ENCODE results near the gene PIM1.

Gene PIM1

GRCh38 chr6:37205997-37206340 lies 36.0 kb downstream of the PIM1 start:
- Histone ChIP-seq H3K36me3 (ENCODE audit: insufficient read depth, low read length) (no peaks in the 10 kb centered on the region), H3K4me3 (ENCODE audit: low read length) (no peak overlapping the region), H3K4me2 (ENCODE audit: low read length) (no peak overlapping the region), H3K27me3 (ENCODE audit: control insufficient read depth, insufficient read depth, low read length) (peaks cover 22% of the 10 kb centered on the region), H3K9ac (ENCODE audit: low read depth, low read length) (no peak overlapping the region), H3K4me1 (ENCODE audit: control insufficient read depth, insufficient read depth, low read length) (no peaks in the 10 kb centered on the region), H3K9me3 (replicated peaks; ENCODE audit: low read length) (no peaks in the 10 kb centered on the region)

- H3K4me1 ChIP-seq (ENCODE audit: control insufficient read depth, insufficient read depth, low read length) = no peaks in the 10 kb centered on the region
- no peaks in the 10 kb centered on the region for H3K36me3 ChIP-seq (ENCODE audit: insufficient read depth, low read length)
- no peak overlapping the region for H3K9ac ChIP-seq (ENCODE audit: low read depth, low read length)
- no peaks in the 10 kb centered on the region for H3K9me3 ChIP-seq (replicated peaks; ENCODE audit: low read length)
- no peak overlapping the region for H3K4me3 ChIP-seq (ENCODE audit: low read length)
- H3K4me2 ChIP-seq (ENCODE audit: low read length) = no peak overlapping the region
- peaks cover 17% of the 10 kb centered on the region for H3K27me3 ChIP-seq (ENCODE audit: control insufficient read depth, insufficient read depth, low read length)
Measured at GRCh38 chr6:37206622-37207021, 36.7 kb downstream of the PIM1 start.

DNA sequence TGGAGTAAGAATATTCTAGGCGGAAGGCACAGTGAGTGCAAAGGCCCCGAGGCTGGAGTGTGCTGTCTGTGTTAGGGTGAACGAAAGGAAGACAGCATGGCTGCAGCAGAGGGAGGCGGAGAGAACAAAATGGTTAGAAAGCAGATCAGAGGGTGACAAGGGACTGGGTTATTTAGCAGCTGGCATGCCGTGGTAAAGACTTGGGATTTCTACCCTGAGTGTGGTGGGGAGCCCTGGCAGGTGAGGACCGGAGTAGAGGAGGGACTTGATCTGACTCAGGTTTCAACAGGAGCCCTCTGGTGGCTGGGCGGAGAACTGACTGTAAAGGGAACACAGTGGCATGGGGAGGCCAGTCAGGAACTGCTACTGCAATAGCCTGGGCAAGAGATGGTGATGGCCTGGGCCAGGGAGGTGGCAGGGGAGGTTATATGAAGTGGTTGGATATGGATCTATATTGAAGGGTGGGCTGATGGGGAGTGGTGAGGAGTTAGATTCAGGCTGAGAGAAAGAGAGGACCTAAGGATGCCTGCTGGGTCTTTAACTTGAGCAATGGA lies 38.0 kb downstream of the PIM1 start:
- Histone ChIP-seq H3K36me3 (ENCODE audit: insufficient read depth, low read length) (no peaks in the 10 kb centered on the region), H3K4me3 (ENCODE audit: low read length) (no peak overlapping the region), H3K9me3 (replicated peaks; ENCODE audit: low read length) (no peaks in the 10 kb centered on the region), H3K9ac (ENCODE audit: low read depth, low read length) (no peak overlapping the region), H3K4me1 (ENCODE audit: control insufficient read depth, insufficient read depth, low read length) (no peaks in the 10 kb centered on the region), H3K27me3 (ENCODE audit: control insufficient read depth, insufficient read depth, low read length) (peaks cover 7% of the 10 kb centered on the region), H3K4me2 (ENCODE audit: low read length) (no peak overlapping the region)

GRCh38 chr6:37208793-37209192 lies 38.8 kb downstream of the PIM1 start:
- H3K4me3 ChIP-seq (ENCODE audit: low read length) = no peak overlapping the region
- H3K36me3 ChIP-seq (ENCODE audit: insufficient read depth, low read length) = no peaks in the 10 kb centered on the region
- no peaks in the 10 kb centered on the region for H3K4me1 ChIP-seq (ENCODE audit: control insufficient read depth, insufficient read depth, low read length)
- no peak overlapping the region for H3K4me2 ChIP-seq (ENCODE audit: low read length)
- H3K9me3 ChIP-seq (replicated peaks; ENCODE audit: low read length) = no peaks in the 10 kb centered on the region
- peaks cover 6% of the 10 kb centered on the region for H3K27me3 ChIP-seq (ENCODE audit: control insufficient read depth, insufficient read depth, low read length)
- H3K9ac ChIP-seq (ENCODE audit: low read depth, low read length) = no peak overlapping the region

- Histone ChIP-seq H3K9ac (ENCODE audit: low read depth, low read length) (no peak overlapping the region), H3K4me2 (ENCODE audit: low read length) (no peak overlapping the region), H3K27me3 (ENCODE audit: control insufficient read depth, insufficient read depth, low read length) (peaks cover 6% of the 10 kb centered on the region), H3K4me1 (ENCODE audit: control insufficient read depth, insufficient read depth, low read length) (no peaks in the 10 kb centered on the region), H3K4me3 (ENCODE audit: low read length) (no peak overlapping the region), H3K36me3 (ENCODE audit: insufficient read depth, low read length) (no peaks in the 10 kb centered on the region), H3K9me3 (replicated peaks; ENCODE audit: low read length) (no peaks in the 10 kb centered on the region)
Measured at GRCh38 chr6:37209461-37210205, 39.7 kb downstream of the PIM1 start.

GRCh38 chr6:37210313-37210968 lies 40.5 kb downstream of the PIM1 start:
- no peak overlapping the region for H3K4me3 ChIP-seq (ENCODE audit: low read length)
- no peaks in the 10 kb centered on the region for H3K4me1 ChIP-seq (ENCODE audit: control insufficient read depth, insufficient read depth, low read length)
- H3K4me2 ChIP-seq (ENCODE audit: low read length) = no peak overlapping the region
- peaks cover 6% of the 10 kb centered on the region for H3K27me3 ChIP-seq (ENCODE audit: control insufficient read depth, insufficient read depth, low read length)
- no peaks in the 10 kb centered on the region for H3K36me3 ChIP-seq (ENCODE audit: insufficient read depth, low read length)
- no peak overlapping the region for H3K9ac ChIP-seq (ENCODE audit: low read depth, low read length)
- no peaks in the 10 kb centered on the region for H3K9me3 ChIP-seq (replicated peaks; ENCODE audit: low read length)

DNA sequence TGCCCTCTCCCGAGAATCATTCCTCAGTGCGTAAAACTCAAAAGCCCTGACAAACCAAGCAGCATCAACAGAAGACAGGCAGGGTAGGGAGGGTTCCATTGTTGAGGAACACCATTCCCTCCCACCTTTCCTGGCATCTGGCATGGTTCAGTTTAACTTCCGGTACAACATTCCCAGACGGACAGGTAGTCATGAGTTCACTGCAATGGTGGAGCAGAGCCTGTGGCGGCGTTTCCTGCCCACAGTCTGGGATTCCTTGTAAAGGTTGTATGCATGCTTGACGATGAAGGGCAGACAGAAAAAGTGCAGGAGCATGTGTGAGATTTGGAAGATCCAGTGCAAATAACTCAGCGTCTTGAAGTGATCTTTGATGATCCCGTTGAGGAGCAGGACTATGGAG lies 42.3 kb downstream of the PIM1 start:
- Histone ChIP-seq H3K36me3 (ENCODE audit: insufficient read depth, low read length) (no peaks in the 10 kb centered on the region), H3K4me2 (ENCODE audit: low read length) (no peak overlapping the region), H3K4me1 (ENCODE audit: control insufficient read depth, insufficient read depth, low read length) (no peaks in the 10 kb centered on the region), H3K9ac (ENCODE audit: low read depth, low read length) (no peak overlapping the region), H3K9me3 (replicated peaks; ENCODE audit: low read length) (no peaks in the 10 kb centered on the region), H3K27me3 (ENCODE audit: control insufficient read depth, insufficient read depth, low read length) (peaks cover 6% of the 10 kb centered on the region), H3K4me3 (ENCODE audit: low read length) (no peak overlapping the region)

DNA sequence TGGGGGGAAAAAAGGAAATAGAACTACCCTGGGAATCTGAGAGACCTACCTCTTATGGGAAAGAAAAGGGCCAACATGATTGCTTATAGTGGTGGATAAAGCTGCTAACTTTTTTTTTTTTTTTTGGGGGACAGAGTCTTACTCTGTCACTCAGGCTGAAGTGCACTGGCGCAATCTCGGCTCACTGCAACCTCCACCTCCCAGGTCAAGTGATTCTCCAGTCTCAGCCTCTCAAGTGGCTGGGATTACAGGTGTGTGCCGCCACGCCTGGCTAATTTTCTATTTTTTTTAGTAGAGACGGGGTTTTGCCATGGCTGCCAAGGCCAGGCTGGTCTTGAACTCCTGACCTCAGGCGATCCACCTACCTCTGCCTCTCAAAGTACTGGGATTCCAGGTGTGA lies 48.1 kb downstream of the PIM1 start:
- no peaks in the 10 kb centered on the region for H3K9me3 ChIP-seq (replicated peaks; ENCODE audit: low read length)
- peaks cover 3% of the 10 kb centered on the region for H3K27me3 ChIP-seq (ENCODE audit: control insufficient read depth, insufficient read depth, low read length)
- H3K36me3 ChIP-seq (ENCODE audit: insufficient read depth, low read length) = no peaks in the 10 kb centered on the region
- peaks cover 3% of the 10 kb centered on the region for H3K4me1 ChIP-seq (ENCODE audit: control insufficient read depth, insufficient read depth, low read length)
- no peak overlapping the region for H3K4me2 ChIP-seq (ENCODE audit: low read length)
- H3K4me3 ChIP-seq (ENCODE audit: low read length) = no peak overlapping the region
- H3K9ac ChIP-seq (ENCODE audit: low read depth, low read length) = no peak overlapping the region

DNA sequence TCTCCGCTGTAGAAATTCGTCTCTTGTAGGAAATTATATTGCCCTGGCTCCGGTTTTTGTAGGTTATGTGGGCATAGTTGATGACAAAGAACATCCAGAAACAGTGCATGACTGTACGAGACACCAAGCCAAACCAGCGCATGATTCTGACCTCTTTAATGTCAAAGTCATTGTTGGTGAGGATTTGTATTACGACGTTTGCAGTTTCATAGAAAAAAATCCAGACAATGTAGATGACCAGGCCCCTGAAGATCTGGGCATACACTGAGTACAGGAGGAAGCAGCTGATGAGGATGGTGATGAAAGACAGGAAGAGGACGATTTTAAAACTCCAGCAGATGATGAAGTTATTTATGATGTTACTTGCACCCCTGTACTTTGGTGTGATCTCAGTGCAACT lies 48.6 kb downstream of the PIM1 start:
- Histone ChIP-seq H3K4me2 (ENCODE audit: low read length) (no peak overlapping the region), H3K4me1 (ENCODE audit: control insufficient read depth, insufficient read depth, low read length) (peaks cover 3% of the 10 kb centered on the region), H3K9me3 (replicated peaks; ENCODE audit: low read length) (no peaks in the 10 kb centered on the region), H3K4me3 (ENCODE audit: low read length) (no peak overlapping the region), H3K36me3 (ENCODE audit: insufficient read depth, low read length) (no peaks in the 10 kb centered on the region), H3K9ac (ENCODE audit: low read depth, low read length) (no peak overlapping the region), H3K27me3 (ENCODE audit: control insufficient read depth, insufficient read depth, low read length) (peaks cover 3% of the 10 kb centered on the region)

DNA sequence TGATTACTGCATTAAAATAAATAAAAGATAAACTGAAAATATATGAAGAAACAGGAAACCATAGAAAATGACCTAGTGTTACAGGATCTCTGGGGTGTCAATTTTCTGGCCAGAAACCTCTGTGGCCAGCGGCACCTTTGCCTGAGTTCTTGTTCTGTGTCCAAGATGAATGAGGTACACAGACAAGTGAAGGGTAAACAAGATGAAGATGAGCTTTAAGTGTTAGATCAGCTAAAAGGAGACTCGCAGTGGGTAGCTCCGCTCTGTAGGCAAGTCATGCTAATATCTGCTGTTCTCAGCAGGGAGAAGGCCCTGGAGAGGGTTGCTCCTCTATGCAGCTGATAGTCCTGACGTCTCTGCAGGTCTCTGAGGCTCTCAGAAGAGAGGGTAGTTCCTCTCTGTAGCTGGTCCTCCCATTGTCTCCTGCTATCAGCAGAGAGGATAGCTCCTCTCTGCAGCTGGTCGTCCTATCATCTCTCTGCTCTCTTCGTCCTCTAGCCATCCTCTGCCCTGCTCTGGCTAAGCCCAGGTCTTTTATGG lies 51.7 kb downstream of the PIM1 start:
- H3K9ac ChIP-seq (ENCODE audit: low read depth, low read length) = no peak overlapping the region
- peak overlapping the region; percentile 72 for H3K4me3 ChIP-seq (ENCODE audit: low read length)
- H3K36me3 ChIP-seq (ENCODE audit: insufficient read depth, low read length) = no peaks in the 10 kb centered on the region
- H3K4me2 ChIP-seq (ENCODE audit: low read length) = peak overlapping the region; percentile 94
- H3K9me3 ChIP-seq (replicated peaks; ENCODE audit: low read length) = no peaks in the 10 kb centered on the region
- peaks cover 3% of the 10 kb centered on the region for H3K4me1 ChIP-seq (ENCODE audit: control insufficient read depth, insufficient read depth, low read length)
- no peaks in the 10 kb centered on the region for H3K27me3 ChIP-seq (ENCODE audit: control insufficient read depth, insufficient read depth, low read length)

GRCh38 chr6:37222125-37222967 lies 52.4 kb downstream of the PIM1 start:
- Histone ChIP-seq H3K27me3 (ENCODE audit: control insufficient read depth, insufficient read depth, low read length) (no peaks in the 10 kb centered on the region), H3K4me2 (ENCODE audit: low read length) (peak overlapping the region; percentile 94), H3K4me3 (ENCODE audit: low read length) (peak overlapping the region; percentile 72), H3K9me3 (replicated peaks; ENCODE audit: low read length) (no peaks in the 10 kb centered on the region), H3K9ac (ENCODE audit: low read depth, low read length) (peak overlapping the region; percentile 17), H3K36me3 (ENCODE audit: insufficient read depth, low read length) (no peaks in the 10 kb centered on the region), H3K4me1 (ENCODE audit: control insufficient read depth, insufficient read depth, low read length) (peaks cover 3% of the 10 kb centered on the region)

All from skeletal muscle satellite cell (primary cell).